GM21381 (cell line): Measurements from ENCODE around the gene HSD17B7.
"Not testable (repeated sequence)": the region's sequence is repeated elsewhere in the genome, so short reads cannot be mapped to it uniquely, and the experiment has no call there.

Source experiments
- ATAC-seq: cut with Tn5 transposase; IDR thresholded peaks from one replicate; pipeline ENCODE4 v1.9.1; 2021; ENCODE audit warnings: mild to moderate bottlenecking, moderate library complexity; ENCODE audit not compliant: unreplicated experiment

HSD17B7 gene, protein sequence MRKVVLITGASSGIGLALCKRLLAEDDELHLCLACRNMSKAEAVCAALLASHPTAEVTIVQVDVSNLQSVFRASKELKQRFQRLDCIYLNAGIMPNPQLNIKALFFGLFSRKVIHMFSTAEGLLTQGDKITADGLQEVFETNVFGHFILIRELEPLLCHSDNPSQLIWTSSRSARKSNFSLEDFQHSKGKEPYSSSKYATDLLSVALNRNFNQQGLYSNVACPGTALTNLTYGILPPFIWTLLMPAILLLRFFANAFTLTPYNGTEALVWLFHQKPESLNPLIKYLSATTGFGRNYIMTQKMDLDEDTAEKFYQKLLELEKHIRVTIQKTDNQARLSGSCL

DNA sequence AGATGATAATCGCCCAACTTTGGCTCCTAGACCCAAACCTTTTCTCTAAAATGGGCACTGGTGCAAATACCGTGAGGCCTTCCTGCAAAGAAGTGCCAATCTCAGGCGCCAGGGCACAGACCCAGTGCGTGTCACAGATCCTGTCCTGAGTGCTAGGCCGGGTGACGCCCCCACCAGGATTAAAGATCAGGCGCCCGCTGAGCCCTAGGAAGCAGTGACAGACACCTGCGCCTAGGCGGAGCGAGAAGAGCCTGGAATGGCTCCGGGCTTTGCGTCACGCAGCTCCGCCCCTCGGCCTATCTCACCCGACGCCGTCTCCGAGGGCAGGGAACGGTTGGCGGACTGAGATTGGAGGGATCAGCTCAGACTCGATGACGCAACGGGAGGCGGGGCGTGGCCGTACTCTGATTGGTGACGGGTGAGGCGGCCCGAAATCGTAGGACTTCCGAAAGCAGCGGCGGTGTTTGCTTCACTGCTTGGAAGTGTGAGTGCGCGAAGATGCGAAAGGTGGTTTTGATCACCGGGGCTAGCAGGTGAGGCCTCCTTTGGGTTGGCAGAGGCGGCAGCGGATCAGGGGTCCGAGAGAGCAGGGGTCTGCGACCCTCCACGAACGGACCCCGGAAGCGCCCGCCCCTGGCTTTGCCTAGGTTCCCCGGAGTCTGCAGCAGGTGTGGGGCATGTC, at the start of gene HSD17B7:
HSD17B7 (plus strand) TSS at position 400 of the 682 bp plus-strand sequence; CDS start at position 499, 99 bp downstream.
- peak; percentile 99 for ATAC-seq

DNA sequence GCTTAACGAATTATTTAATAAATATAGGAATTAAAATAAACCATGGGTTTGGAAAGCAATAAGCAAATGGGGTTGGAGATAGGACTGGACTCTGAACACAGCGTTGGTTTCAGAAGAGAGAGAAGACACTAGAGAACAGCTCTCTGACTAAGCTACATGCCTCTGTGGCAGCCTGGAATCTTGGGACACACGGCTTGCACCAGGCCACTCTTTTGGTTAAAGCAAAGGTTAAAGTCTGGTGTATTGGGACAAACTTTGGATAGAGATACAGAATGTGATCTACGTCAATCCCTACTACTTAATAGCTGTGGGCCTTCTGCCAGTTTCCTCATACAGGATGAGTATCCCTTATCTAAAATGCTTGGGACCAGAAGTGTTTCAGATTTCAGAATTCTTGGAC, 49.7 kb upstream of the HSD17B7 start:
- ATAC-seq = no peak

DNA sequence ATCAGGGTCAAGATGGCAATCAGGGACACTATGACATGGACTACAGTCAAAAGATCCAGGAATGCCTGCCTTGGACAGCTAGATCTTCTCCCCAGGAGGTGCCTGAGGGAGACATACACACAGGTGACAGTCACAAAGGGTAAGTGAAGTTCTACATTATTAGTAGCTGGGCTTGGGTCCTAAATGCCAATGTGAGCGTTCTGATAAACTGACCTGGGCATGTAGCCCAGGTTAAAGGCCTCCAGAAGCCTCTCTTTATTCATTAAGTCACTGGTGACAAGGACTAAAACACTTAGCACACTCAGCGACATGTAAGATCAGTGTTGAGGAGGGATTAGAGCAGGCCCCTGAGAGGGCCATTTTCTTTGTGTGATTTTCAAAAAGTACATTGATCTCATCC, 48.9 kb upstream of the HSD17B7 start:
- no peak for ATAC-seq

DNA sequence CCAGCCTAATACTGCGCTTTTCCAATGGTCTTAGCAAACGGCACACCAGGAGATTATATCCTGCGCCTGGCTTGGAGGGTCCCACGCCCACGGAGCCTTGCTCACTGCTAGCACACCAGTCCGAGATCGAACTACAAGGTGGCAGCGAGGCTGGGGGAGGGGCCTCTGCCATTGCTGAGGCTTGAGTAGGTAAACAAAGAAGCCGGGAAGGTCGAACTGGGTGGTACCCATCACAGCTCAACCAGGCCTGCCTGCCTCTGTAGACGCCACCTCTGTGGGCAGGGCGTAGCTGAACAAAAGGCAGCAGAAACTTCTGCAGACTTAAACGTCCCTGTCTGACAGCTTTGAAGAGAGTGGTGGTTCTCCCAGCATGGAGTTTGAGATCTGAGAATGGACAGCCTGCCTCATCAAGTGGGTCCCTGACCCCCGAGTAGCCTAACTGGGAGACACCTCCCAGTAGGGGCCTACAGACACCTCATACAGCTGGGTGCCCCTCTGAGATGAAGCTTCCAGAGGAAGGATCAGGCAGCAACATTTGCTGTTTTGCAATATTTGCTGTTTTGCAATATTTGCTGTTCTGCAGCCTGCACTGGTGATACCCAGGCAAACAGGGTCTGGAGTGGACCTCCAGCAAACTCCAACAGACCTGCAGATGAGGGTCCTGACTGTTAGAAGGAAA, 44.1 kb upstream of the HSD17B7 start:
- ATAC-seq = not testable (repeated sequence)

DNA sequence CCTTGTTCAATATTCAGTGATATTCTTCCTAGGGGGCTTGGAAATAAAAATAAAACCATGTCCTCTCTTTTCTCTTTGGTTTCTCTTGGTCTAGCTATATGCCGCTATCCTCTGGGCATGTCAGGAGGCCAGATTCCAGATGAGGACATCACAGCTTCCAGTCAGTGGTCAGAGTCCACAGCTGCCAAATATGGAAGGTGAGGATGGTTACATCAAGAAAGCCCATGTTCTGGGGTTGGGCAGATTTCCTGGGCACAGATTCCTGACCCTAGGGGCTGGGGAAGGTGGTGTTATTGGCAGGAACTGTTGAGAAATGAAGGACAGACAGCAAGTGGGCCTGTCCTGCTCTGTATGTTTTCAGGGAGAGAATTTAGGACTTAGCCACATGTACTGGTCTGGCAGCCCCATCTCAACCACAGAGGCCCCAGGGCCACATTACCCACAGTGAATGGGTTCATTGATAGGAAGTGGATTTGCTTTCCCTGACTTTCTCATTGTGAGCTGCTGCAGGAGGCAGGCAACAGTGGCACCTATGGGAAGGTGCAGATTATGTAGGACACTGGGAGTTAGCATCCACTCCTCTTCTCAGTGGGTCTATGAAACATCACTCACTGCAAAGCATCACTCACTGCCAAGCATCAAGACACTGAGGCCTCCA, 37.4 kb upstream of the HSD17B7 start:
- ATAC-seq = no peak

DNA sequence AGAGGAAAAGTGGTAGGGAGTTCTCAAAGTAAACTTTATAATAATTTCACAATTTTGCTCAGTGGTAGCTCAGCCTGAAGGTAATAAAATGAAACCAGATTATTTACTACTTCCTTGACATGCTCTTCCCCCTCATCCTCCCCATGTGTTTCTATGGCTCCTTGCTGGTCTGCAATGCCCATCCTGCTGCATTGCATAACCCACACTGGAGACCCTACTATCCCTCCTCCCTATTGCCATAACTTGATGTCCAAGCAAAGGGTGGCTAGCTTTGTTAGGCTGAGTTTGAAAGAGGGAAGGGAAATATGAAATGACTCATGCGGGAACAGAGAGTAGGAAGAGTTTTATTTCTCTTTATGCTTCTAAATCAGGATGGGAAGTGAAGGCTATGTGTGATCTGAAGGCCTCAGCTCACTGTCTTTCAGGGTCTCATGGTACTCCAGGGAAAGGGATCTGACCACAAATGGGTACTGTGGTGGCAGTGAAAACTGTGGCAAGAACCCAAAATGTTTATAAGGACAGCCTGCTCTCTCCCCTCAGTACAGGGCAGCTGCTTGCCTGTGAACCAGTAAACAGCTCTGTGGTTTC, 36.4 kb upstream of the HSD17B7 start:
- no peak for ATAC-seq

DNA sequence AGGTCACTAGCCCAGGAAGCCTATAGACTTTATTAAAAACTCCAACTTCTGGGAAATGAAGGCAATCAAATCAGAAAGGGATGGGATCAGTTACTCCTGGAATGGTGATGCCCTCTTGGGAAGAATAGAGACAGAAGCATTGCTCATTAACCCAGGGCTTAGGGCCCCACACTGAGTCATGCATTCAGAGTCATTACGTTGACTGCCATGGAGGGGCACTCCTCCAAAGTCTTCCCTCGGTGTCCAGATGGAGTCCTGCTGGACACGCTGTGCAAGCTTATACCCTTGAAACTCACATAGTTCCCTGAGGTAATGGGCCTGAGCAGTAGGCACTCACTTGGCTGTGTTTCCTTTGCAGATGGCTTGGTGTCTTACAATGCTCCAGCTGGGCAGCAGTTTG, 35.2 kb upstream of the HSD17B7 start:
- no peak for ATAC-seq

DNA sequence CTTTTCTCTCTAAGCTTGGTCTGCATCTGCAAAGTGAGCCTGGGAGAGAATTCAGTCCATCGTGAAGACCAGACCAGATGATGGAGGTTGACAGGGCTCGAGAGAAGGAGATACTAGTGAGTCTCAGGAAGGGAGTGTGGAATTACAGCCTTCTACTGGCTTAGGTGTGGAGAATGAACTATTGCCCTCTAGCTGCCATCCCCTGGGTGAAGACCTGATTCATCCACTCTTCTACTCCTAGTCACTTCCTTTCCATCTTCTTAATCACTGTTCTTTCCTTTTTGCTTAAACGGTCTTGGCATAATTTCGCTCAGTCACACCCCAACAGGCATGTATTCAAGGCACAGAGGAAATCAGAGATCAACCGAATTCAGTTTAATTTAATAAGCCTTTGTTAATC, 34.0 kb upstream of the HSD17B7 start:
- ATAC-seq = no peak

DNA sequence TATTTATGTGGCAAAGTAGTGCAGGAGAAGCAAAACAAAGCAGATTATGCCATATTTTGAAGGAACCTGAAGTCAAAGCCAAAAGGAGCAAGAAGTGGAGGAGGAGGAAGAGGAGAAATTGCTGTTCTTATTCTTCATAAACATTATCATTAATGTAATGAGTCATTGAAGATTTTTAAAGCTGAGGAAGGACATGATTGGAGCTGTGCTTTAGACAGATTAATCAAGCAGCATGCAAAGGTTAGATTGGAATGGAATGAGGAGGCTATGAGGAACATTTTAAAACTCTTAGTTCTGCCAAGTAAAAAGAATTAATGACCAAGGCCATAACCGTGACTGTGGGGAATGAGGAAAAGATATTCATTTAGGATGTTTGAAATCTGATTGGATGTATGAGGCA, 33.0 kb upstream of the HSD17B7 start:
- ATAC-seq = no peak

DNA sequence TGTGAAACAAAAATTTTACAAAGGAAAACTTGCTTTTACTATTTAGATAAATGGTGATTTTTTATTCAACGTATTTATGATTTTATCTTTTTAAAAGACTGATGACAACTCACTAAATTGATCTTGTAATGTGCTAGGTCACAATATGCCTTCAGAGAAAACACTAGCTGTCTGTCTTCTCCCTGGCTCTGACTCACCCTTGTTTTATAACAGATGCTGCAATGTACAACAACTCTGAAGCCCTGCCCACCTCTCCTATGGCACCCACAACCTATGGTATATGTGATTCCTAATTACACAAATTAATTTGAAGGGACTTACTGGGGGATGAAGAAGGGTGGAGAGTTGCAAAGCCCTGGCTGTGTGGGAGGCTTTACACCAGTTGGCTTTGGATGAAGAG, 24.7 kb upstream of the HSD17B7 start:
- ATAC-seq = no peak

DNA sequence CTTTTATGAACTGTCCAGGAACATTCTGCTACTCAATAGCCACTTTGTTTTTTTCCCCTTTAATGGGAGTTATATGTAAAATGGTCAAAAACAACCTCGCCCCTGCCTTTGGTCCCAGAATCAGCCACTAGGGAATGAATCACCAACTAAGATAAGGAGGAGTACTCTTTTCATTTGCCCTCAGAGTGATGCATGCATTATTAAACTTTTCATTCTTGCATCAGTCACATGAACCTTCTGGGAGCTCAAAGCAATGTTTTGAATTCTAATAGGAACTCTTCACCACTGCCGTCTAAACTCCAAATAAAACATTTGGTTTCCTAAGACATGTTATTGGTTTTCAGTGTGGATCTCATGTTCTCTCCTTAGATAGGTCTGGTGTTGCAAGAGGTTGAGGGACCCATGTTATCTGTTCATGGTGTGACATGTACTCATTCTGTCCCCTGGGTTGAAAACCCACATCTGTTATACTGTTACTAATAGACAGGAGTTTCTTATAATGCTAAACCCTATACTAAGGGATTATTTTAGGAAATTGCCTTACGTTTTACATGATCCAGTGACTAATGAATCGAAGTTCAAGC, 17.8 kb upstream of the HSD17B7 start:
- ATAC-seq = no peak

DNA sequence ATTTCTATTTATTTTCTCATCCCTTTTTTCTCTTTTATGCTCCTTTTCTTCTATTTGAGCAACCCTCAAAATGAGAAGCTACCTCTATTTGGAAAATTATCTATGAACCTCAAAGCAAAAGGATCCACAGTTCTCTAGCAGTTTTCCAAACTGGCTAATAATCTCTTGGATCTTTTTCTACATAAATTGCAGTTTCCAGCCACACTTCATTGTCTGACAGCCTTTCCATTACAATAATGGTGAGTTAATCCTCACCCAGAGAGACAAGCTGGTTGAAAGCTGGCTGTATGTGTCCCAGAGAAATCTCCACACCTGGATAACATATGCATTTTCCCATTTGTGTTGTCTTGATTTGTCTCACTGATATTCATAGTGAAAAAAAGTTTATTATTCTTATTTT, 16.5 kb upstream of the HSD17B7 start:
- ATAC-seq = no peak

DNA sequence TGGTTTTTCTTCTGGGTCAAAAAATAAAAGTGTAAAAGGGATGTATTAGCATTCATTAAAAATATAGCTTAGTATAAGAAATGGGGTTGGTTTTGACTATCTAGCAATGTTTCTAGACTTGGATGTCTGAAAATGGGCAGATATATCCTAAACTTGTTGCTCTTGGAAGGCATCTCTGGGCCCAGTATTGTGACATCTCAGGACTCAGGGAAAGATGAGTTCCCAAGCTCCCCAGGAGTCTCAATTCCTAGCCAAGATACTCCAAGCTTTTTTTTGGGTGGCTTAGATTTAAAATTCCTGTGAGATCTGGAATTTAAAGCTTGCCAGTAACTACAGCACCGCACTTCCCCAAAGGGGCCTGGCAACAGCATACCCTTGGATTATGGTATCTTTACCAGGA, 11.5 kb upstream of the HSD17B7 start:
- ATAC-seq = no peak

DNA sequence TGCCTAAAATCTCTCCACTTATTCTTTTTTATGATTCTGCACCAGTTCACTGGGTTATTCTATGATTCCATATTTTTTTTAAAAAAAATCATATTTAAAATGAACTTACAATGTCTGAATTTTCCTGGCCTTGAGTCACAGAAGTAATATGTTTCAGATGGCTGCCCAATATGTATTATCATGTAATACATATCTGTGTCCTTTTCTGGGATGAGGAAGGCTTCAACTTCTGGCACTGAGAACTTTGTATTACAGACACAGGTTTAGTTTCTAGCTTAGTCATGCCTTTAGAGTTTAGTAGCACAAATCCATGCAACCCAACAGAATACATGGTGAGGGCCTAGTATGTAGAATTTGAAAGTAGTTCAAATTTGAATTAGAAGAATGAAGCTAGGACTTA, 7.8 kb upstream of the HSD17B7 start:
- ATAC-seq = no peak

DNA sequence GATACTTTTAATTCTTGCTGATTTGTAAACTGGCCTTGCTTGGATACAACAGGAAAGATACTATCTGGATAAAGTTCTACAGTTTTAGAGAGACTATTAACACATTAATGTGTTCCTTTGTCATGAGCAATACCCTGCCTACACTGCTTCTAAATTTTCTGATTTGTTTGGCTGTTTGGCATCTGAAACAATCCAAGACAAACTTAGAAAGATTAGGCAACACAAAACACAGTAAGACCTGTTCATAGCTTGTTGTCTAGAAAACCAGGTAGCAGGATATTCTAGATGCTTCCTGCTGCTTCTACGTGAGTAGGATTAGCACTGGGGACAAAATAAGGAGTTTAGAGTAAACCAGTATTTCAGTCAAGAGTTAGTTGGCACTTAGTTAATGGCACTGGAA, 5.6 kb upstream of the HSD17B7 start:
- not testable (repeated sequence) for ATAC-seq

DNA sequence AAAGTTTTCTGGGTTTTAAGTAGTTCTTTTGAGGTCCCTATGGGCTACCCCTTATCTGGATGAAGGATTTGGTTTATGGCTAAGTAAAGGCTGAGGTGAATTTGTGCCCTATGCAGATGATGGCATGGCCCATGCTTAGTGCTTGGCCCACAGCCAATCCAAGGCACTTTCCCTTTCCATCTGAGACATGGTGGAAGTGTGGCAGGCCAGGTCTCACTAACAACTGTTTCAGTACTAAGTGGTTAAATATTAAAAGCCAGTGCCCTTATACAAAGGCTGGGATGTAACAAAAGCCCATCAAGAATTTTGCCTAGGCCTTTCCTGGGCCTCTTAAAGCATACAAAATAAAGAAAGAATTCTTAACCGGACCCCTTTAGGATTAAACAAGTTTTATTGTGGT, 1.7 kb upstream of the HSD17B7 start:
- not testable (repeated sequence) for ATAC-seq

DNA sequence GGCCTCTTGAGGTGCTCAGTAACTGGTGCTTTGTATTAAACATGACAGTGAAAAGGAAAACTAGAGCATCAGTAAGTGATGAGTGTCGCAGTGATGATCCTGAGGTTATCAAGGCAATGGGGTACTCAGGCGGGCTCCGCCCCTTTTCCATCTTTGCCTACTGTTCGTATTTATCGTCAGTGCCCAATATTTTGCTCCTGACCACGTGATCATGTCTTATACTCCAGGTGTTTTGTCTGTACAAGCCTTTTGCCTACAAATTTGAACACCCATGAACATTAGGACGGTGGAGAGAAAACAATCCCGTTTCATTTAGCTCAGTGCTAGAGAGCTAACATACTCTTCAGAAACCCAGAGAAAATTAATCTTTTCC, 469 bp downstream of the HSD17B7 start:
- not testable (repeated sequence) for ATAC-seq

DNA sequence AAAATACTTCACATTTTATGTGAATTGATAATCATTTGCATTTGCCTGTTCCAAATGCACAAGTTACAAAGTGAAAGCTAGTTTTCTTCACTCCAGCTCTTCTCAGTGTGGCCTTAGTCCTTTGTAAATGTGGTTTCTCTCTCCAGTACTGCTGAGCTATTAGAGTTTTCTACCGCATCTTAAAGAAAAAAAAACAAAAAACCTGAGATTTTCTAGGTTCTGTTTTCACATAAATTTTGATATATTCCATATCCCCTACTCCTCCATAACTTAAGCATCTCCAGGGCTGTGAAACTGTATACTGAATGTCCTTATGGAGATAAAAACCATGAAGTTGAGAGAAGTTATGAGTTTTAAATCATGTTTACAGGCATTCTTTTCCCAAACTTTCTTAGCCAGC, 3.8 kb downstream of the HSD17B7 start:
- ATAC-seq = not testable (repeated sequence)

DNA sequence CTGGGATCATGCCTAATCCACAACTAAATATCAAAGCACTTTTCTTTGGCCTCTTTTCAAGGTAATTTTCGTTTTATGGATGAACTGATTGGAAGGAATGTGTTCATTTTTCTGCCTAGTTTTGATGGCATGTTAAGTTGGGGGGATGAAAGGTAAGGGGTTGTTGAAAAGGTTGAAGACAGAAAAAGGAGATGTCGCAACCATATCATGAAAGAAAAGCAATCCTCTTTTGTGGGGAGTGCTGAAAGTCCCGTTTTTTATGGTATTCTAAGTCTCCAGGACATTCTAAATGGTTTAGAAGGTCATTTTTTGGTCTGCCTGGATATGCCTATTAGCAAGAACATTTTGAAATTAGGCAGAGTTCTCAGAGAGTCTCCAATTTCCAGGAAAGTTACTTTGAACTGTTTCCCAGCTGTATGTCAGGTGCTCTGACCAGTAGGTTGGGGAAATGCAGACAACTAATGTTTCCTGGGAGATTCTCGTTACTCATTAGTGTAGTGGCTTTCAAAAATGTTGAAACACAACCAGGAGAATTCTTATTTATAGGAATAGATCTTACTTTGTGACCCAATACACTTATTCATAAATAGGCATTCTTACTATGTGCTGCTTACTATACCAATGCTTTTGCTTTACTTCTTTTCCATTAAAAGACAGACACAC, 6.2 kb downstream of the HSD17B7 start:
- ATAC-seq = not testable (repeated sequence)
